Liver (tissue), 9 donors: ENCODE results near the gene CFAP45. TPM values are rescaled to one million over a fixed set of nuclear protein-coding genes. Genes with fewer than 3 reads are reported as not detected.

Experiments used
- DNase-seq: peaks from one replicate; pipeline ENCODE4 v3.0.0-alpha.2; 2017; ENCODE audit warnings: low spot score
- H3K27ac ChIP-seq, 2 donors: one replicate each; pipeline ENCODE4 v1.7.0; 2013; ENCODE audit warnings: inconsistent platforms in 2 of 2, low read length in 2 of 2, control low read depth in 1 of 2, low read depth in 1 of 2, mild to moderate bottlenecking in 1 of 2
- H3K27me3 ChIP-seq, 4 donors: one replicate each; pipeline versions ENCODE4 v1.6.1 to v1.7.0; 2013; ENCODE audit warnings: low read length in 3 of 4, inconsistent platforms in 1 of 4, mild to moderate bottlenecking in 1 of 4, moderate library complexity in 1 of 4; ENCODE audit not compliant: control insufficient read depth in 4 of 4, insufficient read depth in 4 of 4
- H3K36me3 ChIP-seq, 4 donors: one replicate each; pipeline versions ENCODE4 v1.6.1 to v1.7.0; 2013; ENCODE audit warnings: low read length in 3 of 4, mild to moderate bottlenecking in 3 of 4, low read depth in 1 of 4, moderate library complexity in 1 of 4; ENCODE audit not compliant: control insufficient read depth in 4 of 4, insufficient read depth in 3 of 4
- H3K4me1 ChIP-seq, 4 donors: one replicate each; pipeline versions ENCODE4 v1.6.1 to v1.7.0; 2013; ENCODE audit warnings: low read length in 3 of 4, mild to moderate bottlenecking in 3 of 4, moderate library complexity in 1 of 4; ENCODE audit not compliant: control insufficient read depth in 4 of 4, insufficient read depth in 4 of 4
- H3K4me3 ChIP-seq, 3 donors: one replicate each; pipeline versions ENCODE4 v1.6.1 to v1.7.0; 2013; ENCODE audit warnings: low read length in 3 of 3, control low read depth in 1 of 3, low read depth in 1 of 3, mild to moderate bottlenecking in 1 of 3
- H3K9ac ChIP-seq, 2 donors: one replicate each; pipeline ENCODE4 v1.7.0; 2013; ENCODE audit warnings: low read length in 2 of 2, mild to moderate bottlenecking in 2 of 2, moderate library complexity in 2 of 2, control low read depth in 1 of 2, low read depth in 1 of 2
- H3K9me3 ChIP-seq, 4 donors: one replicate each; pipeline versions ENCODE4 v1.6.1 to v1.7.0; 2013; ENCODE audit warnings: low read length in 3 of 4; ENCODE audit not compliant: control insufficient read depth in 4 of 4
- ATF3 ChIP-seq: IDR thresholded peaks from 2 replicates; pipeline ENCODE4 v1.6.1; 2016; ENCODE audit warnings: antibody characterized with exemption
- EGR1 ChIP-seq, 2 donors: IDR thresholded peaks; 2 replicates each; pipeline ENCODE4 v1.6.1; 2016 to 2018; ENCODE audit warnings: antibody characterized with exemption in 2 of 2, low read depth in 2 of 2
- FOXA1 ChIP-seq: IDR thresholded peaks from 2 replicates; pipeline ENCODE4 v1.6.1; 2016; ENCODE audit warnings: antibody characterized with exemption
- FOXA2 ChIP-seq: IDR thresholded peaks from 2 replicates; pipeline ENCODE4 v1.6.1; 2016; ENCODE audit warnings: antibody characterized with exemption
- GABPA ChIP-seq, 2 donors: IDR thresholded peaks in 1 of 2; conservative IDR thresholded peaks in 1 of 2; 2 replicates each; pipeline ENCODE4 v1.6.1; 2016; ENCODE audit warnings: antibody characterized with exemption in 2 of 2, mild to moderate bottlenecking in 1 of 2, moderate library complexity in 1 of 2
- HNF4G ChIP-seq: IDR thresholded peaks from 2 replicates; pipeline ENCODE4 v1.6.1; 2016; ENCODE audit warnings: antibody characterized with exemption
- JUND ChIP-seq, 2 donors: IDR thresholded peaks; 2 replicates each; pipeline ENCODE4 v1.6.1; 2016; ENCODE audit warnings: antibody characterized with exemption in 2 of 2
- NR2F2 ChIP-seq: IDR thresholded peaks from 2 replicates; pipeline ENCODE4 v1.6.1; 2016; ENCODE audit warnings: antibody characterized with exemption
- RAD21 ChIP-seq, 2 donors: IDR thresholded peaks; 2 replicates each; pipeline ENCODE4 v1.6.1; 2016; ENCODE audit warnings: antibody characterized with exemption in 2 of 2, mild to moderate bottlenecking in 2 of 2
- RXRA ChIP-seq, 2 donors: IDR thresholded peaks; 2 replicates each; pipeline ENCODE4 v1.6.1; 2017 to 2018; ENCODE audit warnings: antibody characterized with exemption in 2 of 2, mild to moderate bottlenecking in 1 of 2
- TAF1 ChIP-seq: conservative IDR thresholded peaks from 2 replicates; pipeline ENCODE4 v1.6.1; 2016; ENCODE audit warnings: antibody characterized with exemption, mild to moderate bottlenecking
- YY1 ChIP-seq: IDR thresholded peaks from 2 replicates; pipeline ENCODE4 v1.6.1; 2016; ENCODE audit warnings: antibody characterized with exemption, mild to moderate bottlenecking
- WGBS: extraction: QIAGEN DNeasy Blood & Tissue Kit; methylation state at CpG from one replicate; pipeline ENCODE4 v1.1.7; 2013; 5-methylcytosine and 5-hydroxymethylcytosine counted together
- polyA plus RNA-seq, 2 donors: library from polyadenylated mRNA; stranded (reverse) in 1 of 2; unstranded in 1 of 2; fragments of 200-250 nt in 1 of 2; fragments of >200 nt in 1 of 2; fragmentation: Nextera tagmentation in 1 of 2; extraction: Ambion mirVana in 1 of 2; gene quantifications; one replicate each; pipeline versions ENCODE4 v1.2.1 to v1.2.3, GENCODE V29; 2013 to 2015
- total RNA-seq, 2 donors: library from RNA; depleted of rRNA; stranded (reverse); fragments of >200 nt; gene quantifications; one replicate each; pipeline ENCODE4 v1.2.3, GENCODE V29; 2014
- TF ChIP-seq, protein P1 (sequence below): IDR thresholded peaks from 2 replicates; pipeline ENCODE4 v1.6.1; 2016; ENCODE audit warnings: antibody characterized with exemption
- TF ChIP-seq, protein P2 (sequence below): fragments of 150-350 bp; IDR thresholded peaks from 2 replicates; pipeline ENCODE4 v1.5.1; 2017; ENCODE audit warnings: improper control_type of control experiment, low read depth, low read length; ENCODE audit not compliant: missing input control
- donor health status: healthy.
- donor health status: healthy.
- donor health status: healthy.
- donor health status: healthy.
- donor health status: healthy.

Gene CFAP45
- total and polyA plus RNA-seq, 4 donors: 0.03 to 0.24 TPM; not detected in 2

DNA sequence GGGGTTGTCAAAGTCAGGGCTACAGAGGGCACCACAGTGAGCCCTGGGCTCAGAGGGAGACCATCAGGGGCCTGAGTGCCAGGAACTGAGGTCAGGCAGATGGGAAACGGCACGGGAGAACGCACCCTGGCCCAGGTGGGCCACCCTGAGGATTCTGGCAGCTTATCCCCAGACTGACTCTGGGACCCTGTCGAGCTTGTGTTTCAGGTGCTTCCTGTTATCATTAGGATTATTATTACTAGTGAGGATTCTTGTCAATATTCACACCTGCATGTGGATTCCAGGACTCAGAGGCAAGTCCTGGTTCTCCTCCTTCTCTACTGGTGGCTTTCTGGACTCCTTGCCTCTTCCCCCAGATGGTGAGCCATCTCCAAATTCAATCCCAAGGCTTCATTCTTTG is 52.7 kb downstream of the CFAP45 start:
- Histone ChIP-seq H3K27me3 (no peaks in the 10 kb centered on the region), H3K9me3 (no peaks in the 10 kb centered on the region), H3K4me3 (no peak overlapping the region), H3K4me1 (no peaks in the 10 kb centered on the region), H3K9ac (no peak overlapping the region), H3K27ac (no peak overlapping the region), H3K36me3 (no peaks in the 10 kb centered on the region)
- DNase-seq: no peak
- 84% methylated on average over 4 of the region's 4 CpGs for WGBS
- TF ChIP-seq FOXA1: no peak
- no peak for TF ChIP-seq EGR1 (IDR thresholded peaks at IDR 0.05; ENCODE audit: low read depth in 2 of 2)
- TF ChIP-seq RAD21 (IDR thresholded peaks at IDR 0.05): no peak
- TF ChIP-seq HNF4G: no peak
- no peak for TF ChIP-seq ATF3
- TF ChIP-seq NR2F2: no peak
- TF ChIP-seq, protein P1, sequence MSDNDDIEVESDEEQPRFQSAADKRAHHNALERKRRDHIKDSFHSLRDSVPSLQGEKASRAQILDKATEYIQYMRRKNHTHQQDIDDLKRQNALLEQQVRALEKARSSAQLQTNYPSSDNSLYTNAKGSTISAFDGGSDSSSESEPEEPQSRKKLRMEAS: no peak
- TF ChIP-seq RXRA (IDR thresholded peaks at IDR 0.05): no peak
- no peak for TF ChIP-seq TAF1
- no peak for TF ChIP-seq GABPA (IDR thresholded peaks at IDR 0.05 in 1 of 2, conservative IDR thresholded peaks at IDR 0.05 in 1 of 2)
- no peak for TF ChIP-seq JUND (IDR thresholded peaks at IDR 0.05)
- no peak for TF ChIP-seq YY1
- no peak for TF ChIP-seq FOXA2
- TF ChIP-seq, protein P2, sequence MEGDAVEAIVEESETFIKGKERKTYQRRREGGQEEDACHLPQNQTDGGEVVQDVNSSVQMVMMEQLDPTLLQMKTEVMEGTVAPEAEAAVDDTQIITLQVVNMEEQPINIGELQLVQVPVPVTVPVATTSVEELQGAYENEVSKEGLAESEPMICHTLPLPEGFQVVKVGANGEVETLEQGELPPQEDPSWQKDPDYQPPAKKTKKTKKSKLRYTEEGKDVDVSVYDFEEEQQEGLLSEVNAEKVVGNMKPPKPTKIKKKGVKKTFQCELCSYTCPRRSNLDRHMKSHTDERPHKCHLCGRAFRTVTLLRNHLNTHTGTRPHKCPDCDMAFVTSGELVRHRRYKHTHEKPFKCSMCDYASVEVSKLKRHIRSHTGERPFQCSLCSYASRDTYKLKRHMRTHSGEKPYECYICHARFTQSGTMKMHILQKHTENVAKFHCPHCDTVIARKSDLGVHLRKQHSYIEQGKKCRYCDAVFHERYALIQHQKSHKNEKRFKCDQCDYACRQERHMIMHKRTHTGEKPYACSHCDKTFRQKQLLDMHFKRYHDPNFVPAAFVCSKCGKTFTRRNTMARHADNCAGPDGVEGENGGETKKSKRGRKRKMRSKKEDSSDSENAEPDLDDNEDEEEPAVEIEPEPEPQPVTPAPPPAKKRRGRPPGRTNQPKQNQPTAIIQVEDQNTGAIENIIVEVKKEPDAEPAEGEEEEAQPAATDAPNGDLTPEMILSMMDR: no peak

DNA sequence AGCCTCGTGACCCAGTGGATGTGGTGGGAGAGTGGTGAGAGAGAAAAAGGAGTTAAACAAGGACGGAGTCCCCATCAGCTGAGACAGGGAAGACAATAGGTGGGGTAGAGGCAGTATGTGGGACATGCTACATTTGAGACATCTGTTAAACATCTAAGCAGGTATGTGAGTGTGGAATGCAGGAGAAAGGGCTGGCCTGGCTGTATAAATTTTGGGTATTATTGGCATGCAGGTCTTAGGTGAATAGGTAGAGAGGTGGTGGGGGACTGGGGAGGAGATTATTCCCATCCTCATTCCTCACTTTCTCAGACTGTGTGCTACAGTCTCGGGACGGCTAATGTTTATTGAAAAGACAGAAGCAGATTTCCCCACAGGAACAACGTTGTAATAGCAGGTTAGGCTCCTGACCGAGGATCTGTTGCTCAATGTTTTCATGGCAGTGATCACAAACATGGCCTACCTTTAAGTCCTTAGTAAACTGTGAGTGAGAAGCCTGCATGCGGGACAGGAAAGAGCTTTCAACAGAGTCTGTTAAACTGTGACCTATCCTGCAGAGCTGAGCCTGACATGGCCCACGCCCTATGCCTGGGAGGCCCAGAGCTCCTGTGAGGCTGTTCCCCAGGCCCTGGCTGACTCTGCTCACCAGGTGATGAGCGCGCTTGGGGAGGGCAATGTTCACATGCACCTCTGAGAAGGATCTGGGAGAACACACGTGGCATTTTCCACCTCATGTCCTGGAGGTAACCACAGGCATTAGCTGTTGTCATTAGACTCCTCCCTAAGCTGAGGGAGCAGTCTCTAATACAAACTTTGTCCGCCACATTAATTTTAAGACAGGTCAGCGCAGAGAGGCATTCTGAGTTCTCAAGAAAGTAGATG is 54.0 kb downstream of the CFAP45 start:
- no peaks in the 10 kb centered on the region for H3K27me3 ChIP-seq
- no peak overlapping the region for H3K27ac ChIP-seq
- H3K4me1 ChIP-seq: no peaks in the 10 kb centered on the region
- H3K9ac ChIP-seq: no peak overlapping the region
- 66% methylated on average over 13 of the region's 13 CpGs for WGBS
- peak; percentile 37 for DNase-seq
- H3K36me3 ChIP-seq: no peaks in the 10 kb centered on the region
- TF ChIP-seq, protein P2: peak; percentile 9
- TF ChIP-seq FOXA2: no peak
- no peak for TF ChIP-seq ATF3
- H3K9me3 ChIP-seq: no peaks in the 10 kb centered on the region
- no peak overlapping the region for H3K4me3 ChIP-seq
